Activated T-helper 9 cell treated with anti-CD3 and anti-CD28 coated beads, Interleukin-2, amount 50 U/mL, for 16 hours (primary cell): Measurements from ENCODE around the gene CCDC33.

Source experiments
- DNase-seq: peaks from one replicate; pipeline ENCODE4 v3.0.0-alpha.2; 2020; ENCODE audit warnings: low read depth

CCDC33 gene

GRCh38 chr15:74259292-74259648 lies 23.1 kb downstream of the CCDC33 start:
- no peak for DNase-seq

- no peak for DNase-seq
Measured at GRCh38 chr15:74259821-74260607, 23.9 kb downstream of the CCDC33 start.

- DNase-seq = no peak
Measured at GRCh38 chr15:74261041-74261440, 24.9 kb downstream of the CCDC33 start.

GRCh38 chr15:74261685-74262084 lies 25.6 kb downstream of the CCDC33 start:
- DNase-seq = no peak

GRCh38 chr15:74262151-74262550 lies 26.0 kb downstream of the CCDC33 start:
- DNase-seq = no peak

- DNase-seq = no peak
Measured at GRCh38 chr15:74262625-74263024, 26.5 kb downstream of the CCDC33 start.

GRCh38 chr15:74263466-74263865 lies 27.3 kb downstream of the CCDC33 start:
- no peak for DNase-seq

GRCh38 chr15:74264081-74264501 lies 28.0 kb downstream of the CCDC33 start:
- no peak for DNase-seq

- DNase-seq = no peak
Measured at GRCh38 chr15:74265046-74265639, 29.0 kb downstream of the CCDC33 start.

- DNase-seq = no peak
Measured at GRCh38 chr15:74268020-74268419, 31.9 kb downstream of the CCDC33 start.

GRCh38 chr15:74269362-74270035 lies 33.4 kb downstream of the CCDC33 start:
- no peak for DNase-seq

GRCh38 chr15:74270155-74270554 lies 34.0 kb downstream of the CCDC33 start:
- no peak for DNase-seq

GRCh38 chr15:74270854-74271520 lies 34.9 kb downstream of the CCDC33 start:
- DNase-seq = no peak

GRCh38 chr15:74272812-74273211 lies 36.7 kb downstream of the CCDC33 start:
- no peak for DNase-seq

GRCh38 chr15:74274470-74275038 lies 38.4 kb downstream of the CCDC33 start:
- no peak for DNase-seq

GRCh38 chr15:74275957-74276356 lies 39.8 kb downstream of the CCDC33 start:
- no peak for DNase-seq

GRCh38 chr15:74276560-74276959 lies 40.4 kb downstream of the CCDC33 start:
- no peak for DNase-seq

GRCh38 chr15:74277242-74277810 lies 41.2 kb downstream of the CCDC33 start:
- DNase-seq = no peak

- no peak for DNase-seq
Measured at GRCh38 chr15:74278207-74278606, 42.1 kb downstream of the CCDC33 start.

GRCh38 chr15:74281147-74282133 lies 45.3 kb downstream of the CCDC33 start:
- DNase-seq = no peak

- no peak for DNase-seq
Measured at GRCh38 chr15:74283368-74283767, 47.2 kb downstream of the CCDC33 start.
